ENCODE measurements around the gene MACF1.
A peak's percentile ranks its signal among the peaks of the same experiment; 100 is the strongest.
"Not testable (repeated sequence)": the region's sequence is repeated elsewhere in the genome, so short reads cannot be mapped to it uniquely, and the experiment has no call there.

Gene MACF1
- total RNA-seq = 1,201 to 1,471 (median 1,463) reads per million in 3 donors

GRCh38 chr1:39204441-39205081 lies at the start of gene MACF1:
Gene MACF1 (plus strand): TSS chr1:39204695. CDS start chr1:39205023, 328 bp downstream.
- no peaks in the 10 kb centered on the region for H3K36me3 ChIP-seq (ENCODE audit: control insufficient read depth, insufficient read depth, low read length)
- H3K4me1 ChIP-seq (ENCODE audit: control insufficient read depth, insufficient read depth, low read length, poor library complexity, severe bottlenecking) = peaks cover 22% of the 10 kb centered on the region
- no peaks in the 10 kb centered on the region for H3K27me3 ChIP-seq (replicated peaks; ENCODE audit: control insufficient read depth, insufficient read depth, low read length, poor library complexity, severe bottlenecking)
- peak in 1 of 3 donors; percentile 17 for DNase-seq
- H3K9me3 ChIP-seq (ENCODE audit: control insufficient read depth, low read length) = no peaks in the 10 kb centered on the region
- H3K4me3 ChIP-seq (ENCODE audit: insufficient read depth, low read depth, low read length, poor library complexity, severe bottlenecking) = peak within 1 kb of the TSS; percentile 60
- H3K27ac ChIP-seq (ENCODE audit: insufficient read depth, low read length, poor library complexity, severe bottlenecking) = peak within 1 kb of the TSS; percentile 63

GRCh38 chr1:39157304-39157703 lies 47.2 kb upstream of the MACF1 start:
- no peak overlapping the region for H3K27ac ChIP-seq (ENCODE audit: insufficient read depth, low read length, poor library complexity, severe bottlenecking)
- H3K27me3 ChIP-seq (replicated peaks; ENCODE audit: control insufficient read depth, insufficient read depth, low read length, poor library complexity, severe bottlenecking) = no peaks in the 10 kb centered on the region
- no peaks in the 10 kb centered on the region for H3K4me1 ChIP-seq (ENCODE audit: control insufficient read depth, insufficient read depth, low read length, poor library complexity, severe bottlenecking)
- H3K9me3 ChIP-seq (ENCODE audit: control insufficient read depth, low read length) = no peaks in the 10 kb centered on the region
- DNase-seq = no peak
- no peaks in the 10 kb centered on the region for H3K36me3 ChIP-seq (ENCODE audit: control insufficient read depth, insufficient read depth, low read length)
- no peak overlapping the region for H3K4me3 ChIP-seq (ENCODE audit: insufficient read depth, low read depth, low read length, poor library complexity, severe bottlenecking)

GRCh38 chr1:39158327-39159086 lies 46.0 kb upstream of the MACF1 start:
- no peak for DNase-seq
- Histone ChIP-seq H3K4me3 (ENCODE audit: insufficient read depth, low read depth, low read length, poor library complexity, severe bottlenecking) (no peak overlapping the region), H3K27ac (ENCODE audit: insufficient read depth, low read length, poor library complexity, severe bottlenecking) (no peak overlapping the region), H3K9me3 (ENCODE audit: control insufficient read depth, low read length) (no peaks in the 10 kb centered on the region), H3K4me1 (ENCODE audit: control insufficient read depth, insufficient read depth, low read length, poor library complexity, severe bottlenecking) (no peaks in the 10 kb centered on the region), H3K27me3 (replicated peaks; ENCODE audit: control insufficient read depth, insufficient read depth, low read length, poor library complexity, severe bottlenecking) (no peaks in the 10 kb centered on the region), H3K36me3 (ENCODE audit: control insufficient read depth, insufficient read depth, low read length) (no peaks in the 10 kb centered on the region)

- no peaks in the 10 kb centered on the region for H3K27me3 ChIP-seq (replicated peaks; ENCODE audit: control insufficient read depth, insufficient read depth, low read length, poor library complexity, severe bottlenecking)
- no peaks in the 10 kb centered on the region for H3K4me1 ChIP-seq (ENCODE audit: control insufficient read depth, insufficient read depth, low read length, poor library complexity, severe bottlenecking)
- no peak overlapping the region for H3K4me3 ChIP-seq (ENCODE audit: insufficient read depth, low read depth, low read length, poor library complexity, severe bottlenecking)
- H3K36me3 ChIP-seq (ENCODE audit: control insufficient read depth, insufficient read depth, low read length) = no peaks in the 10 kb centered on the region
- DNase-seq = no peak
- H3K27ac ChIP-seq (ENCODE audit: insufficient read depth, low read length, poor library complexity, severe bottlenecking) = no peak overlapping the region
- no peaks in the 10 kb centered on the region for H3K9me3 ChIP-seq (ENCODE audit: control insufficient read depth, low read length)
These were observed 45.1 kb upstream of the MACF1 start for GRCh38 chr1:39159224-39160036.

GRCh38 chr1:39160703-39161102 lies 43.8 kb upstream of the MACF1 start:
- Histone ChIP-seq H3K36me3 (ENCODE audit: control insufficient read depth, insufficient read depth, low read length) (no peaks in the 10 kb centered on the region), H3K4me3 (ENCODE audit: insufficient read depth, low read depth, low read length, poor library complexity, severe bottlenecking) (no peak overlapping the region), H3K27ac (ENCODE audit: insufficient read depth, low read length, poor library complexity, severe bottlenecking) (no peak overlapping the region), H3K4me1 (ENCODE audit: control insufficient read depth, insufficient read depth, low read length, poor library complexity, severe bottlenecking) (no peaks in the 10 kb centered on the region), H3K9me3 (ENCODE audit: control insufficient read depth, low read length) (no peaks in the 10 kb centered on the region), H3K27me3 (replicated peaks; ENCODE audit: control insufficient read depth, insufficient read depth, low read length, poor library complexity, severe bottlenecking) (no peaks in the 10 kb centered on the region)
- DNase-seq = no peak

- DNase-seq; H3K27me3 ChIP-seq (replicated peaks; ENCODE audit: control insufficient read depth, insufficient read depth, low read length, poor library complexity, severe bottlenecking); H3K36me3 ChIP-seq (ENCODE audit: control insufficient read depth, insufficient read depth, low read length); H3K9me3 ChIP-seq (ENCODE audit: control insufficient read depth, low read length); H3K4me1 ChIP-seq (ENCODE audit: control insufficient read depth, insufficient read depth, low read length, poor library complexity, severe bottlenecking); H3K27ac ChIP-seq (ENCODE audit: insufficient read depth, low read length, poor library complexity, severe bottlenecking); H3K4me3 ChIP-seq (ENCODE audit: insufficient read depth, low read depth, low read length, poor library complexity, severe bottlenecking): not testable (repeated sequence)
These were observed 42.7 kb upstream of the MACF1 start for GRCh38 chr1:39161811-39162210.

- Histone ChIP-seq H3K27ac (ENCODE audit: insufficient read depth, low read length, poor library complexity, severe bottlenecking) (no peak overlapping the region), H3K36me3 (ENCODE audit: control insufficient read depth, insufficient read depth, low read length) (no peaks in the 10 kb centered on the region), H3K27me3 (replicated peaks; ENCODE audit: control insufficient read depth, insufficient read depth, low read length, poor library complexity, severe bottlenecking) (no peaks in the 10 kb centered on the region), H3K9me3 (ENCODE audit: control insufficient read depth, low read length) (no peaks in the 10 kb centered on the region), H3K4me3 (ENCODE audit: insufficient read depth, low read depth, low read length, poor library complexity, severe bottlenecking) (no peak overlapping the region), H3K4me1 (ENCODE audit: control insufficient read depth, insufficient read depth, low read length, poor library complexity, severe bottlenecking) (no peaks in the 10 kb centered on the region)
- DNase-seq = no peak
These were observed 41.0 kb upstream of the MACF1 start for GRCh38 chr1:39163469-39163868.

GRCh38 chr1:39164256-39164655 lies 40.2 kb upstream of the MACF1 start:
- Histone ChIP-seq H3K4me1 (ENCODE audit: control insufficient read depth, insufficient read depth, low read length, poor library complexity, severe bottlenecking) (no peaks in the 10 kb centered on the region), H3K36me3 (ENCODE audit: control insufficient read depth, insufficient read depth, low read length) (no peaks in the 10 kb centered on the region), H3K9me3 (ENCODE audit: control insufficient read depth, low read length) (no peaks in the 10 kb centered on the region), H3K4me3 (ENCODE audit: insufficient read depth, low read depth, low read length, poor library complexity, severe bottlenecking) (no peak overlapping the region), H3K27me3 (replicated peaks; ENCODE audit: control insufficient read depth, insufficient read depth, low read length, poor library complexity, severe bottlenecking) (no peaks in the 10 kb centered on the region), H3K27ac (ENCODE audit: insufficient read depth, low read length, poor library complexity, severe bottlenecking) (no peak overlapping the region)
- DNase-seq = no peak

- no peak for DNase-seq
- Histone ChIP-seq H3K27ac (ENCODE audit: insufficient read depth, low read length, poor library complexity, severe bottlenecking) (no peak overlapping the region), H3K4me1 (ENCODE audit: control insufficient read depth, insufficient read depth, low read length, poor library complexity, severe bottlenecking) (no peaks in the 10 kb centered on the region), H3K9me3 (ENCODE audit: control insufficient read depth, low read length) (no peaks in the 10 kb centered on the region), H3K27me3 (replicated peaks; ENCODE audit: control insufficient read depth, insufficient read depth, low read length, poor library complexity, severe bottlenecking) (no peaks in the 10 kb centered on the region), H3K36me3 (ENCODE audit: control insufficient read depth, insufficient read depth, low read length) (no peaks in the 10 kb centered on the region), H3K4me3 (ENCODE audit: insufficient read depth, low read depth, low read length, poor library complexity, severe bottlenecking) (no peak overlapping the region)
These were observed 39.4 kb upstream of the MACF1 start for GRCh38 chr1:39165049-39165448.

- no peak for DNase-seq
- Histone ChIP-seq H3K27ac (ENCODE audit: insufficient read depth, low read length, poor library complexity, severe bottlenecking) (no peak overlapping the region), H3K4me1 (ENCODE audit: control insufficient read depth, insufficient read depth, low read length, poor library complexity, severe bottlenecking) (no peaks in the 10 kb centered on the region), H3K9me3 (ENCODE audit: control insufficient read depth, low read length) (no peaks in the 10 kb centered on the region), H3K4me3 (ENCODE audit: insufficient read depth, low read depth, low read length, poor library complexity, severe bottlenecking) (no peak overlapping the region), H3K36me3 (ENCODE audit: control insufficient read depth, insufficient read depth, low read length) (no peaks in the 10 kb centered on the region), H3K27me3 (replicated peaks; ENCODE audit: control insufficient read depth, insufficient read depth, low read length, poor library complexity, severe bottlenecking) (no peaks in the 10 kb centered on the region)
These were observed 39.0 kb upstream of the MACF1 start for GRCh38 chr1:39165488-39165887.
